H1 (cell line): ENCODE measurements around the gene WIPF3. TPM values are rescaled to one million over a fixed set of nuclear protein-coding genes. Genes with fewer than 3 reads are reported as not detected.

Experiments
- CTCF ChIA-PET: fragments of 300-600 bp; sonication (Branson Sonifier 250); formaldehyde crosslinking; loops from one replicate; lab custom pipeline; 2021; ENCODE audit not compliant: partially characterized antibody; lab: Charles Lee
- POLR2A ChIA-PET: fragments of 300-600 bp; sonication (Branson Sonifier 250); formaldehyde crosslinking; loops from one replicate; lab custom pipeline; 2021; ENCODE audit warnings: inconsistent platforms; ENCODE audit not compliant: partially characterized antibody; lab: Charles Lee
- DNase-seq, 2 experiments: peaks; one replicate each; pipeline versions ENCODE4 v3.0.0 to v3.0.0-alpha.2; 2010 to 2022; ENCODE audit warnings: low spot score in 2 of 2, low read depth in 1 of 2, mixed read lengths in 1 of 2
- FAIRE-seq: peaks from 2 replicates; lab custom pipeline; 2011; peaks lifted over from hg19 to GRCh38; lab: Jason Lieb, UNC
- H2AFZ ChIP-seq: 2 replicates; pipeline ENCODE4 v1.8.1; 2012; ENCODE audit warnings: low read length, inconsistent platforms
- H2AK5ac ChIP-seq: 2 replicates; pipeline ENCODE4 v1.6.1; 2013; ENCODE audit warnings: low read depth, low read length
- H2BK120ac ChIP-seq: replicated peaks from 2 replicates; pipeline ENCODE3; 2013; ENCODE audit warnings: low read depth, low read length, inconsistent platforms
- H2BK12ac ChIP-seq: 2 replicates; pipeline ENCODE4 v1.6.1; 2013; ENCODE audit warnings: low read depth, low read length
- H2BK15ac ChIP-seq: 2 replicates; pipeline ENCODE4 v1.6.1; 2013; ENCODE audit warnings: low read length
- H2BK20ac ChIP-seq: 2 replicates; pipeline ENCODE4 v1.6.1; 2013; ENCODE audit warnings: low read length
- H2BK5ac ChIP-seq: 2 replicates; pipeline ENCODE4 v1.6.1; 2013; ENCODE audit warnings: low read depth, low read length
- H3K14ac ChIP-seq: 2 replicates; pipeline ENCODE4 v1.6.1; 2013; ENCODE audit warnings: inconsistent platforms; ENCODE audit not compliant: insufficient read length
- H3K18ac ChIP-seq: 2 replicates; pipeline ENCODE4 v1.6.1; 2013; ENCODE audit warnings: low read length; ENCODE audit errors: extremely low read depth
- H3K23ac ChIP-seq: 2 replicates; pipeline ENCODE4 v1.6.1; 2013; ENCODE audit warnings: inconsistent platforms; ENCODE audit not compliant: insufficient read length
- H3K23me2 ChIP-seq: 2 replicates; pipeline ENCODE4 v1.6.1; 2013; ENCODE audit warnings: low read depth, low read length
- H3K27ac ChIP-seq: 2 replicates; pipeline ENCODE4 v1.6.1; 2011; ENCODE audit warnings: low read depth, low read length, inconsistent platforms
- H3K27me3 ChIP-seq, 4 experiments: replicated peaks in 1 of 4; 1 replicate in 1 of 4; 2 replicates in 3 of 4; pipeline versions ENCODE4 v1.6.1 to v1.8.1; 2011 to 2013; ENCODE audit warnings: low read length in 3 of 4, mild to moderate bottlenecking in 3 of 4, inconsistent platforms in 2 of 4, mixed read lengths in 2 of 4, moderate library complexity in 1 of 4; ENCODE audit not compliant: control insufficient read depth in 3 of 4, insufficient read depth in 3 of 4; ENCODE audit errors: extremely low read depth in 1 of 4
- H3K36me3 ChIP-seq, 4 experiments: 2 replicates each; pipeline versions ENCODE4 v1.6.1 to v1.8.1; 2011 to 2013; ENCODE audit warnings: mild to moderate bottlenecking in 4 of 4, low read length in 3 of 4, moderate library complexity in 2 of 4, control low read depth in 1 of 4, inconsistent platforms in 1 of 4; ENCODE audit not compliant: insufficient read depth in 4 of 4, control insufficient read depth in 2 of 4
- H3K4ac ChIP-seq: replicated peaks from 2 replicates; pipeline ENCODE3; 2013; ENCODE audit warnings: low read length, low read depth, mixed read lengths, inconsistent platforms; ENCODE audit not compliant: insufficient read length
- H3K4me1 ChIP-seq, 4 experiments: replicated peaks in 1 of 4; 1 replicate in 1 of 4; 2 replicates in 3 of 4; pipeline versions ENCODE4 v1.6.1 to v1.8.1; 2011 to 2013; ENCODE audit warnings: low read length in 3 of 4, inconsistent platforms in 2 of 4, mixed read lengths in 1 of 4; ENCODE audit not compliant: insufficient read depth in 4 of 4, control insufficient read depth in 3 of 4
- H3K4me2 ChIP-seq, 2 experiments: 2 replicates each; pipeline versions ENCODE4 v1.6.1 to v1.8.1; 2011 to 2013; ENCODE audit warnings: low read depth in 2 of 2, low read length in 2 of 2, control low read depth in 1 of 2, inconsistent platforms in 1 of 2, mild to moderate bottlenecking in 1 of 2; ENCODE audit not compliant: insufficient read depth in 1 of 2
- H3K4me3 ChIP-seq, 4 experiments: fragments of 200-600, 300-600 bp in 1 of 4; sonication (generic), shearing (Covaris generic), sonication (Bioruptor Twin) in 1 of 4; 2 replicates each; pipeline versions ENCODE4 v1.5.1 to v1.8.1; 2011 to 2016; ENCODE audit warnings: low read length in 4 of 4, low read depth in 3 of 4, control low read depth in 2 of 4, inconsistent platforms in 2 of 4, mild to moderate bottlenecking in 2 of 4, mixed read lengths in 1 of 4, moderate library complexity in 1 of 4; ENCODE audit not compliant: insufficient read depth in 2 of 4; ENCODE audit errors: extremely low read depth in 1 of 4
- H3K56ac ChIP-seq: replicated peaks from 2 replicates; pipeline ENCODE3; 2013; ENCODE audit warnings: low read depth, mild to moderate bottlenecking, mixed read lengths, low read length, inconsistent platforms; ENCODE audit not compliant: insufficient read length
- H3K79me1 ChIP-seq: 2 replicates; pipeline ENCODE4 v1.6.1; 2013; ENCODE audit warnings: low read depth, low read length, control low read depth
- H3K79me2 ChIP-seq, 2 experiments: 2 replicates each; pipeline versions ENCODE4 v1.6.1 to v1.8.1; 2012 to 2013; ENCODE audit warnings: low read length in 2 of 2, mild to moderate bottlenecking in 2 of 2, inconsistent platforms in 1 of 2; ENCODE audit not compliant: insufficient read depth in 2 of 2, control insufficient read depth in 1 of 2
- H3K9ac ChIP-seq, 4 experiments: replicated peaks in 1 of 4; 1 replicate in 1 of 4; 2 replicates in 3 of 4; pipeline versions ENCODE4 v1.6.1 to v1.8.1; 2011 to 2013; ENCODE audit warnings: low read depth in 3 of 4, low read length in 3 of 4, control low read depth in 2 of 4, mild to moderate bottlenecking in 2 of 4, moderate library complexity in 2 of 4, inconsistent platforms in 1 of 4; ENCODE audit errors: extremely low read depth in 1 of 4
- H3K9me3 ChIP-seq, 2 experiments: 2 replicates each; pipeline versions ENCODE4 v1.6.1 to v1.8.1; 2012 to 2013; ENCODE audit warnings: mild to moderate bottlenecking in 2 of 2, moderate library complexity in 2 of 2, control low read depth in 1 of 2, inconsistent platforms in 1 of 2, low read depth in 1 of 2, low read length in 1 of 2, mixed read lengths in 1 of 2; ENCODE audit not compliant: insufficient read depth in 2 of 2
- H4K20me1 ChIP-seq, 2 experiments: replicated peaks in 1 of 2; 2 replicates each; pipeline versions ENCODE3 to v1.8.1; 2011 to 2013; ENCODE audit warnings: inconsistent platforms in 2 of 2, low read length in 2 of 2, mild to moderate bottlenecking in 1 of 2; ENCODE audit not compliant: insufficient read depth in 2 of 2, control insufficient read depth in 1 of 2
- H4K5ac ChIP-seq: 2 replicates; pipeline ENCODE4 v1.6.1; 2013; ENCODE audit warnings: low read length, low read depth, mixed read lengths, inconsistent platforms; ENCODE audit not compliant: insufficient read length
- H4K8ac ChIP-seq: 2 replicates; pipeline ENCODE4 v1.8.0; 2013; ENCODE audit warnings: mild to moderate bottlenecking, moderate library complexity, low read length, inconsistent platforms; ENCODE audit not compliant: insufficient read depth; ENCODE audit errors: extremely low read depth
- H4K91ac ChIP-seq: replicated peaks from 2 replicates; pipeline ENCODE3; 2013; ENCODE audit warnings: low read length, mixed read lengths, inconsistent platforms; ENCODE audit not compliant: insufficient read length
- CBX5 ChIP-seq: fragments of 300-800, 300-1000 bp; sonication (generic); IDR thresholded peaks from 2 replicates; pipeline ENCODE4 v1.7.1; 2016; ENCODE audit warnings: antibody characterized with exemption, low read length, low read depth
- CREB1 ChIP-seq: IDR thresholded peaks from 2 replicates; pipeline ENCODE4 v1.6.1; 2012; ENCODE audit warnings: inconsistent platforms
- E2F6 ChIP-seq: IDR thresholded peaks from 2 replicates; pipeline ENCODE4 v1.6.1; 2012; ENCODE audit warnings: inconsistent platforms
- PHF8 ChIP-seq: fragments of 200-600 bp; sonication (generic); conservative IDR thresholded peaks from 2 replicates; pipeline ENCODE4 v1.7.1; 2012; ENCODE audit warnings: low read depth, mild to moderate bottlenecking, inconsistent platforms, low read length, moderate library complexity
- SP4 ChIP-seq: IDR thresholded peaks from 2 replicates; pipeline ENCODE4 v1.6.1; 2012; ENCODE audit warnings: low read length, inconsistent platforms
- WGBS, 2 experiments: shearing (Covaris generic) in 1 of 2; methylation state at CpG; one replicate each; pipeline versions ENCODE4 v1.1.6 to v1.1.7; 2013 to 2015; ENCODE audit warnings: low lambda C conversion rate in 2 of 2, mixed read lengths in 2 of 2, inconsistent platforms in 1 of 2, low coverage in 1 of 2, missing lambda C conversion rate in 1 of 2; ENCODE audit not compliant: insufficient replicate concordance in 2 of 2, insufficient coverage in 1 of 2, insufficient read length in 1 of 2; ENCODE audit errors: extremely low coverage in 1 of 2, missing lambda C conversion rate in 1 of 2; 5-methylcytosine and 5-hydroxymethylcytosine counted together
- polyA plus RNA-seq, 7 experiments: library from polyadenylated mRNA; depleted of rRNA in 3 of 7; stranded (reverse) in 5 of 7; unstranded in 2 of 7; fragments of >200 nt in 5 of 7; fragments of 200-250 nt in 2 of 7; gene quantifications; 1 replicate in 5 of 7; 2 replicates in 1 of 7; 4 replicates in 1 of 7; pipeline versions ENCODE4 v1.2.1 to v1.2.3, GENCODE V29; 2011 to 2013; ENCODE audit warnings: missing spikeins in 2 of 7, mixed read lengths in 2 of 7
- total RNA-seq: library from RNA; stranded (reverse); fragmentation: NEBNext Ultra II Directional; extraction: Animal tissue kit (Norgen Biotek cat#: 25700); gene quantifications from 2 replicates; pipeline ENCODE4 v1.2.1, GENCODE V29; 2021

The WIPF3 gene
- total and polyA plus RNA-seq, 2 of the 8 experiments (the other 6 are each of a cell fraction or from before 2014, with no cell fraction given): 5.0 to 12.1 TPM

- no peak overlapping the region for H3K9ac ChIP-seq
- ChIA-PET CTCF (interaction anchor here (0.6 to 7.2 kb wide), 4 partner anchors 28 to 115 kb away, joined by 3 to 49 read pairs (median 6); no protein-coding TSS in a partner anchor), POLR2A (no interaction called here)
- DNase-seq: no peak
- no peak overlapping the region for H2BK15ac ChIP-seq
- H3K23ac ChIP-seq: no peak overlapping the region
- no peak overlapping the region for H4K8ac ChIP-seq
- H2AK5ac ChIP-seq: no peak overlapping the region
- H2BK20ac ChIP-seq: no peak overlapping the region
- no peak overlapping the region for H3K56ac ChIP-seq
- no peak overlapping the region for H4K91ac ChIP-seq
- H3K79me2 ChIP-seq: no peaks in the 10 kb centered on the region
- H3K4ac ChIP-seq: no peak overlapping the region
- 92% methylated on average over 2 of the region's 2 CpGs; no CpG with 5 or more reads in 1 of the 2 experiments for WGBS, 2 experiments
- peaks cover 5 to 54% (median 17%) of the 10 kb centered on the region in 4 experiments; a peak in 6 of 8 replicates for H3K36me3 ChIP-seq
- no peak overlapping the region for H2AFZ ChIP-seq
- H3K27me3 ChIP-seq: no peaks in the 10 kb centered on the region
- no peaks in the 10 kb centered on the region for H3K4me1 ChIP-seq
- H2BK12ac ChIP-seq: no peak overlapping the region
- no peaks in the 10 kb centered on the region for H3K9me3 ChIP-seq
- H3K14ac ChIP-seq: no peak overlapping the region
- no peak overlapping the region for H3K27ac ChIP-seq
- H4K5ac ChIP-seq: no peak overlapping the region
- peaks cover 5% of the 10 kb centered on the region for H3K79me1 ChIP-seq
- H3K18ac ChIP-seq: no peak overlapping the region
- no peaks in the 10 kb centered on the region for H4K20me1 ChIP-seq
- H2BK5ac ChIP-seq: no peak overlapping the region
- H3K23me2 ChIP-seq: no peaks in the 10 kb centered on the region
- H3K4me3 ChIP-seq: no peak overlapping the region
- TF ChIP-seq CREB1 (no peak), SP4 (no peak), E2F6 (no peak), CBX5 (no peak), PHF8 (no peak)
- no peak for FAIRE-seq
- no peak overlapping the region for H2BK120ac ChIP-seq
- no peak overlapping the region for H3K4me2 ChIP-seq
Measured at GRCh38 chr7:29948587-29948986, 142.3 kb downstream of the WIPF3 start.
